Transverse colon (tissue), 4 donors: ENCODE measurements around the gene DTYMK.

Experiments used
- CTCF ChIP-seq, 5 experiments: fragments of 200-600 bp in 3 of 5; fragments of 450-650 bp in 2 of 5; sonication (generic) in 3 of 5; IDR thresholded peaks; 1 replicate in 2 of 5; 2 replicates in 3 of 5; pipeline ENCODE4 v1.5.1; 2016 to 2017; ENCODE audit warnings: antibody characterized with exemption in 5 of 5, inconsistent platforms in 3 of 5, mild to moderate bottlenecking in 2 of 5, moderate library complexity in 1 of 5
- EP300 ChIP-seq: sonication (generic); formaldehyde crosslinking; IDR thresholded peaks from one replicate; pipeline ENCODE4 v1.6.1; 2017; ENCODE audit warnings: antibody characterized with exemption, low read depth
- POLR2AphosphoS5 ChIP-seq, 3 donors: sonication (generic); formaldehyde crosslinking; IDR thresholded peaks; one replicate each; pipeline ENCODE4 v1.6.1; 2016; ENCODE audit warnings: antibody characterized with exemption in 3 of 3

GRCh38 chr2:241678307-241678706 lies 8.3 kb downstream of the DTYMK start:
- TF ChIP-seq EP300 (no peak), CTCF (IDR thresholded peaks at IDR 0.05) (no peak), POLR2AphosphoS5 (IDR thresholded peaks at IDR 0.05) (no peak)
